ENCODE results near the gene NABP2. TPM values are rescaled to one million over a fixed set of nuclear protein-coding genes. Genes with fewer than 3 reads are reported as not detected.

NABP2 gene
- polyA plus RNA-seq, 1 donor (not counting 4 experiments of a cell fraction or from before 2014, with no cell fraction given): 53.5 TPM

DNA sequence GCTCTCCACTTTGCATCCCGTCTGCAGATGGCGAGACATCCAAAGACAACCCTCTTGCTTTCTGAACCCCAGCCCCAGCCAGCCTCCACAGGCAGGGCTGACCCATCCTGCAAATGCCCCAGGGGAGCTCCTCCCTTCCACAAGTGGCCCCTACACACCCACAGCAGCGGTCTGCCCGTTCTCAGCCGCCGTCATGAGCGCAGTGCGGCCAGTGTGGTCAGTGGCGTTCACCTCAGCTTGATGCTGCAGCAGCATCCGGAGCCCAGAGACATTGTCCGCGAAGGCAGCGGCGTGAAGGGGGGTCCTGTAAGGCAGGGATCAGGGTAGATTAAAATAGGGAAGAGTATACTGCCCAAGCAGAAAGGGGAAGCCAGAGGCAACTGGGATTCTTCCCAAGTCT lies 20.4 kb downstream of the NABP2 start:
- Histone ChIP-seq H3K36me3 (ENCODE audit: control insufficient read depth in 2 of 2, extremely low read depth in 1 of 2, insufficient read depth in 2 of 2, low read length in 2 of 2) (peaks cover 50 to 61% of the 10 kb centered on the region in 2 experiments), H3K79me2 (ENCODE audit: control insufficient read depth, insufficient read depth, low read length) (peaks cover 3% of the 10 kb centered on the region), H3K9me1 (ENCODE audit: control insufficient read depth, extremely low read depth, insufficient read depth, low read length) (no peaks in the 10 kb centered on the region), H3K4me3 (ENCODE audit: control insufficient read depth in 2 of 3, extremely low read depth in 1 of 3, insufficient read depth in 2 of 3, low read depth in 1 of 3, low read length in 3 of 3) (no peak overlapping the region), H4K20me1 (ENCODE audit: control insufficient read depth, extremely low read depth, insufficient read depth, low read length) (peaks cover 3% of the 10 kb centered on the region), H2AFZ (ENCODE audit: control insufficient read depth, low read length) (no peak overlapping the region), H3K4me1 (ENCODE audit: control insufficient read depth, extremely low read depth, insufficient read depth, low read length) (no peaks in the 10 kb centered on the region), H3K27ac (ENCODE audit: control insufficient read depth, insufficient read depth, low read length) (no peak overlapping the region), H3K27me3 (ENCODE audit: control insufficient read depth, extremely low read depth, insufficient read depth, low read length) (no peaks in the 10 kb centered on the region), H3K9me3 (ENCODE audit: control insufficient read depth, low read depth, low read length) (no peaks in the 10 kb centered on the region), H3K4me2 (ENCODE audit: control insufficient read depth, extremely low read depth, insufficient read depth, low read depth, low read length) (no peak overlapping the region), H3K9ac (ENCODE audit: control insufficient read depth, extremely low read depth, insufficient read depth, low read length) (no peak overlapping the region)
- dilution Hi-C loops (cut with MboI; ENCODE audit: extremely low pct_ligation_motif_present, low sequenced_read_pairs): no loop called here
- DNase-seq (ENCODE audit: low read depth, low spot score) (no peak), FAIRE-seq (no peak)
- TF ChIP-seq EZH2 (IDR thresholded peaks at IDR 0.05; ENCODE audit: low read length): no peak
- TF ChIP-seq, protein P1, sequence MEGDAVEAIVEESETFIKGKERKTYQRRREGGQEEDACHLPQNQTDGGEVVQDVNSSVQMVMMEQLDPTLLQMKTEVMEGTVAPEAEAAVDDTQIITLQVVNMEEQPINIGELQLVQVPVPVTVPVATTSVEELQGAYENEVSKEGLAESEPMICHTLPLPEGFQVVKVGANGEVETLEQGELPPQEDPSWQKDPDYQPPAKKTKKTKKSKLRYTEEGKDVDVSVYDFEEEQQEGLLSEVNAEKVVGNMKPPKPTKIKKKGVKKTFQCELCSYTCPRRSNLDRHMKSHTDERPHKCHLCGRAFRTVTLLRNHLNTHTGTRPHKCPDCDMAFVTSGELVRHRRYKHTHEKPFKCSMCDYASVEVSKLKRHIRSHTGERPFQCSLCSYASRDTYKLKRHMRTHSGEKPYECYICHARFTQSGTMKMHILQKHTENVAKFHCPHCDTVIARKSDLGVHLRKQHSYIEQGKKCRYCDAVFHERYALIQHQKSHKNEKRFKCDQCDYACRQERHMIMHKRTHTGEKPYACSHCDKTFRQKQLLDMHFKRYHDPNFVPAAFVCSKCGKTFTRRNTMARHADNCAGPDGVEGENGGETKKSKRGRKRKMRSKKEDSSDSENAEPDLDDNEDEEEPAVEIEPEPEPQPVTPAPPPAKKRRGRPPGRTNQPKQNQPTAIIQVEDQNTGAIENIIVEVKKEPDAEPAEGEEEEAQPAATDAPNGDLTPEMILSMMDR (optimal IDR thresholded peaks at IDR 0.05 in 1 of 3, IDR thresholded peaks at IDR 0.05 in 1 of 3, conservative IDR thresholded peaks at IDR 0.05 in 1 of 3; ENCODE audit: extremely low read depth in 1 of 3, insufficient read depth in 2 of 3, low read length in 3 of 3): no peak

DNA sequence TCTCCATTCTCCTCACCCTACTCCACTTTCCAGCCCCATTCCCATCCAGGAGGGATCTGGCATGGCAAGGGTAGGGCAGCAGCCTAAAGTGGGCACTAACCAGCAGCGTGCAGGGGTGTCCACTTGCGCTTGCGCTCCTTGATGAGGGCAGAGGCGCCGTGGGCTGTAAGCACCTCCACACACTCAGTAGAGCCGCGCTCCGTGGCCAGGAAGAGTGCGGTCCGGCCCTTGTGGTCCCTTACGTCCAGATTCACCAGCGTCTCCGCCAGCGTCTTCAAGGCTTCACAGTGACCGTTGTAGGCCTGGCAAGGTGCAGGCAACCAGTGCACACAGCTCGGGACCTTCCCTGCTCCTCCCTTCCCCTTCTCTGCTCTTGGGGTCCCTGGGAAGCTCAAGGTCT lies 23.8 kb downstream of the NABP2 start:
- H3K4me1 ChIP-seq (ENCODE audit: control insufficient read depth, extremely low read depth, insufficient read depth, low read length): no peaks in the 10 kb centered on the region
- dilution Hi-C loops (cut with MboI; ENCODE audit: extremely low pct_ligation_motif_present, low sequenced_read_pairs): no loop called here
- no peaks in the 10 kb centered on the region for H3K27me3 ChIP-seq (ENCODE audit: control insufficient read depth, extremely low read depth, insufficient read depth, low read length)
- no peaks in the 10 kb centered on the region for H4K20me1 ChIP-seq (ENCODE audit: control insufficient read depth, extremely low read depth, insufficient read depth, low read length)
- H3K4me2 ChIP-seq (ENCODE audit: control insufficient read depth, extremely low read depth, insufficient read depth, low read depth, low read length): no peak overlapping the region
- TF ChIP-seq, protein P1 (optimal IDR thresholded peaks at IDR 0.05 in 1 of 3, IDR thresholded peaks at IDR 0.05 in 1 of 3, conservative IDR thresholded peaks at IDR 0.05 in 1 of 3; ENCODE audit: extremely low read depth in 1 of 3, insufficient read depth in 2 of 3, low read length in 3 of 3): no peak
- no peak for TF ChIP-seq EZH2 (IDR thresholded peaks at IDR 0.05; ENCODE audit: low read length)
- peaks cover 13% of the 10 kb centered on the region for H3K79me2 ChIP-seq (ENCODE audit: control insufficient read depth, insufficient read depth, low read length)
- H3K36me3 ChIP-seq (ENCODE audit: control insufficient read depth in 2 of 2, extremely low read depth in 1 of 2, insufficient read depth in 2 of 2, low read length in 2 of 2): peaks cover 48 to 54% of the 10 kb centered on the region in 2 experiments
- no peak overlapping the region for H3K4me3 ChIP-seq (ENCODE audit: control insufficient read depth in 2 of 3, extremely low read depth in 1 of 3, insufficient read depth in 2 of 3, low read depth in 1 of 3, low read length in 3 of 3)
- H2AFZ ChIP-seq (ENCODE audit: control insufficient read depth, low read length): no peak overlapping the region
- no peak overlapping the region for H3K9ac ChIP-seq (ENCODE audit: control insufficient read depth, extremely low read depth, insufficient read depth, low read length)
- FAIRE-seq (no peak), DNase-seq (ENCODE audit: low read depth, low spot score) (no peak)
- no peak overlapping the region for H3K27ac ChIP-seq (ENCODE audit: control insufficient read depth, insufficient read depth, low read length)
- H3K9me1 ChIP-seq (ENCODE audit: control insufficient read depth, extremely low read depth, insufficient read depth, low read length): no peaks in the 10 kb centered on the region
- H3K9me3 ChIP-seq (ENCODE audit: control insufficient read depth, low read depth, low read length): no peaks in the 10 kb centered on the region

All from keratinocyte (primary cell).